CD4-positive, alpha-beta T cell (primary cell): Measurements from ENCODE around the gene CSNK2A1. TPM values are rescaled to one million over a fixed set of nuclear protein-coding genes. Genes with fewer than 3 reads are reported as not detected.

ENCODE experiments used
- ATAC-seq: fragments of 200-7000 bp; cut with Tn5 transposase; one replicate; pipeline ENCODE4 v1.10.0; 2022; ENCODE audit warnings: mild to moderate bottlenecking; ENCODE audit not compliant: poor library complexity
- CTCF ChIA-PET: fragments of 350-600 bp; sonication (Branson Sonifier 250); formaldehyde crosslinking; loops from one replicate; lab custom pipeline; 2021; ENCODE audit warnings: antibody characterized with exemption, inconsistent platforms; lab: Charles Lee
- POLR2A ChIA-PET: fragments of 350-600 bp; sonication (Branson Sonifier 250); formaldehyde crosslinking; loops from one replicate; lab custom pipeline; 2021; ENCODE audit warnings: antibody characterized with exemption, inconsistent platforms; lab: Charles Lee
- DNase-seq, 14 experiments: peaks; one replicate each; pipeline ENCODE4 v3.0.0-alpha.2; 2013 to 2020; ENCODE audit warnings: mixed read lengths in 2 of 14
- H3K27ac ChIP-seq, 2 donors: one replicate each; pipeline versions ENCODE4 v1.5.1 to v1.7.0; 2013; ENCODE audit warnings: low read length in 2 of 2, low read depth in 1 of 2, mild to moderate bottlenecking in 1 of 2
- H3K27me3 ChIP-seq, 2 experiments: 1 replicate in 1 of 2; 2 replicates in 1 of 2; pipeline versions ENCODE4 v1.6.1 to v1.7.0; 2013; ENCODE audit warnings: low read length in 2 of 2, control low read depth in 1 of 2, mild to moderate bottlenecking in 1 of 2, moderate library complexity in 1 of 2; ENCODE audit not compliant: insufficient read depth in 2 of 2, control insufficient read depth in 1 of 2
- H3K36me3 ChIP-seq: one replicate; pipeline ENCODE4 v1.6.1; 2013; ENCODE audit warnings: low read length, control low read depth; ENCODE audit not compliant: insufficient read depth
- H3K4me1 ChIP-seq: one replicate; pipeline ENCODE4 v1.6.1; 2013; ENCODE audit warnings: low read length, control low read depth; ENCODE audit not compliant: insufficient read depth
- H3K4me3 ChIP-seq: one replicate; pipeline ENCODE4 v1.5.1; 2013; ENCODE audit warnings: mild to moderate bottlenecking, low read length, moderate library complexity
- H3K9me3 ChIP-seq, 2 experiments: 1 replicate in 1 of 2; 2 replicates in 1 of 2; pipeline versions ENCODE4 v1.6.1 to v1.7.0; 2013; ENCODE audit warnings: low read length in 2 of 2, mild to moderate bottlenecking in 2 of 2, control low read depth in 1 of 2, moderate library complexity in 1 of 2; ENCODE audit not compliant: control insufficient read depth in 1 of 2, insufficient read depth in 1 of 2
- H3K27ac Mint-ChIP-seq: one replicate; pipeline ENCODE4 v1.8.0; 2020; ENCODE audit warnings: mixed read lengths
- H3K27me3 Mint-ChIP-seq: one replicate; pipeline ENCODE4 v1.8.0; 2021; ENCODE audit warnings: mixed read lengths
- H3K36me3 Mint-ChIP-seq: one replicate; pipeline ENCODE4 v1.8.0; 2021; ENCODE audit warnings: low read depth, mixed read lengths
- H3K4me1 Mint-ChIP-seq: one replicate; pipeline ENCODE4 v1.8.0; 2021; ENCODE audit warnings: low read depth, mixed read lengths
- H3K4me3 Mint-ChIP-seq: one replicate; pipeline ENCODE4 v1.8.0; 2020; ENCODE audit warnings: mild to moderate bottlenecking, mixed read lengths
- H3K9me3 Mint-ChIP-seq: one replicate; pipeline ENCODE4 v1.8.0; 2020; ENCODE audit warnings: mixed read lengths
- intact Hi-C, 2 experiments: fragments of 100-400 bp; cut with DNase I in 1 of 2; cut with micrococcal nuclease in 1 of 2; formaldehyde crosslinking; loops; one replicate each; pipeline versions ENCODE4 v1.15.1 to v1.9.0; 2023 to 2025; cut with DNase I, micrococcal nuclease
- total RNA-seq, 174 experiments: library from RNA in 2 of 174; stranded (reverse) in 2 of 174; gene quantifications; one replicate each; pipeline ENCODE4 v1.2.3 and lab custom pipeline; 2021 to 2026
- TF ChIP-seq, protein P1 (sequence below): fragments of 200-600 bp; IDR thresholded peaks from one replicate; pipeline ENCODE4 v1.8.0; 2022; ENCODE audit warnings: antibody characterized with exemption, mild to moderate bottlenecking

CSNK2A1 gene
- total RNA-seq, 2 experiments from 2014 or later = 55.5 to 56.9 TPM

DNA sequence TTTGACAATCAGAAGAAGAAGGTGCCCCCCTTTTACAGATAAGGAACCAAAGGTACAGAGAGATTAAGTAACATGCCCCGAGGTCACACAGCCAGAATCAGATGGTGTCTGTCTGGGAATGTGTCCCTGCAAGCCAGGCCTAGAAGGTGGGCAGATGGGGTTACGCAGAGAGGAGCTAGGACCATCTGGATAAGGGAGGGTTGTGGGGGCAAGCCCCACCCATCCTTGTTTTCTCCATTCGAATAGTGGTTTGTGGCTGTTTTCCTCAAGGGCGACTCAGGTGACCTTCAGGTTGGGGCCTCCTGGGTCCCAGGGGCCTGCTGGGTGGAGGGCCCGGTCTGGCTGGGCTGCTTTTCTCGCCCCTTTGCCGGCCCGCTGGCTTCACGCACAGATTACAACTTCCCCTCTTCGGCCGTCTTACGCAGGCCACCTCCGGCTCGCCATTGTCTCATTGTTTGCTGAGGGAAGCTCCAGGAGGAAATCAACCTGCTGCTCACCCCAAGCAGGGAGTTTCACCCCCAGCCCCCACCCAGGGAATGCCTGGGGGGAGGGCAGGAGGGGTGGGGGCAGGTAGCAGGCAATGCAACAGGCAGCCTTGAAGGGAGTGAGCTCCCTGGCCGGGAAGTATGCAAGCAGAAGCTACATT is 30.8 kb upstream of the CSNK2A1 start:
- ChIA-PET CTCF (no interaction called here), POLR2A (no interaction called here)
- Mint-ChIP-seq H3K36me3 (no peaks in the 10 kb centered on the region), H3K27me3 (peaks cover 51% of the 10 kb centered on the region), H3K9me3 (no peaks in the 10 kb centered on the region), H3K4me1 (no peaks in the 10 kb centered on the region), H3K4me3 (no peak overlapping the region), H3K27ac (no peak overlapping the region)
- Histone ChIP-seq H3K4me3 (no peak overlapping the region), H3K9me3 (no peaks in the 10 kb centered on the region), H3K4me1 (no peaks in the 10 kb centered on the region), H3K27ac (no peak overlapping the region), H3K36me3 (no peaks in the 10 kb centered on the region), H3K27me3 (peaks cover 14 to 33% of the 10 kb centered on the region in 2 experiments)
- intact Hi-C loops = no loop called here
- no peak for ATAC-seq
- no peak for DNase-seq
- TF ChIP-seq, protein P1, sequence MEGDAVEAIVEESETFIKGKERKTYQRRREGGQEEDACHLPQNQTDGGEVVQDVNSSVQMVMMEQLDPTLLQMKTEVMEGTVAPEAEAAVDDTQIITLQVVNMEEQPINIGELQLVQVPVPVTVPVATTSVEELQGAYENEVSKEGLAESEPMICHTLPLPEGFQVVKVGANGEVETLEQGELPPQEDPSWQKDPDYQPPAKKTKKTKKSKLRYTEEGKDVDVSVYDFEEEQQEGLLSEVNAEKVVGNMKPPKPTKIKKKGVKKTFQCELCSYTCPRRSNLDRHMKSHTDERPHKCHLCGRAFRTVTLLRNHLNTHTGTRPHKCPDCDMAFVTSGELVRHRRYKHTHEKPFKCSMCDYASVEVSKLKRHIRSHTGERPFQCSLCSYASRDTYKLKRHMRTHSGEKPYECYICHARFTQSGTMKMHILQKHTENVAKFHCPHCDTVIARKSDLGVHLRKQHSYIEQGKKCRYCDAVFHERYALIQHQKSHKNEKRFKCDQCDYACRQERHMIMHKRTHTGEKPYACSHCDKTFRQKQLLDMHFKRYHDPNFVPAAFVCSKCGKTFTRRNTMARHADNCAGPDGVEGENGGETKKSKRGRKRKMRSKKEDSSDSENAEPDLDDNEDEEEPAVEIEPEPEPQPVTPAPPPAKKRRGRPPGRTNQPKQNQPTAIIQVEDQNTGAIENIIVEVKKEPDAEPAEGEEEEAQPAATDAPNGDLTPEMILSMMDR = no peak

DNA sequence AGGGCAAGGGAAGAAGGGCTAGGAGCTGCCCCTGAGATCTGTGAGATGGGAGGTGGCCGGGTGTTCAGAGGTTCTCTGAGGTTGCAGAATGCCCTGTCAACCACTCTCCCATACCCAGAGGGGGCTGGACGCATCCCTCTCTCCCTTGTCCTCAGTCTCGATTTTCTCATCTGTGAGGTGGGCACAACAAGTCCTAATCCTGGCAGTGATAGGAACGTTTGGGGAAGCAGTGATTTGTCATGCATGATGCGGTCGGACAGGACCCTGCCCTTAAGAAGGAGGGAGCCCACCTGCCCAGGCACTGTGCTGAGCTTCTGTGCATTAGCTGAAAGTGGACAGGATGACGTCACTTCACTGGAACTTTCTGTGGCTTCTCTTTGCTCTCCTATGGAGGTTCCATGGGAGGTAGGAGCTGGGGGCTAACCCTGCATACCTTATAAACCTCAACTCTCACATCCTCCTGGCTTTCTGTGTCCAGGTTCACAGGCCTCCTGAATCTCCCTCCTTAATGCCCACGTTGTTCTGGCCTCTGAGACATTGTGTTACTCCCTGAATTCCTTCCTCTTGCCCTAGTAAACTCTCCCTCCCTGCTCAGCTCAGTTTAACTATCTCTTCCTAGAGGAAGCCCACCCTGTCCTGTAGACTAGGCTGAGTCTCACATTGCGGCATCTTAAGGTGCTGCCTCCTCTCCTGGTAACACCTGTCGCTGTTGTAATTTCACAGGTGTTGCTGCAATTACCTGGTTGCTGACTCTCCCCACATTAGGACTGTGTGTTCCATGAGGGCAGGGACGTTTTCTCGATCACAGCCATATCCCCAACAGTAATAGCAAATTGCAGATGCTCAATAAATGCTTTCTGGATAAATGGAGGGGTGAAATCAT is 30.1 kb upstream of the CSNK2A1 start:
- H3K36me3 Mint-ChIP-seq = no peaks in the 10 kb centered on the region
- H3K27me3 Mint-ChIP-seq = peaks cover 56% of the 10 kb centered on the region
- no peak overlapping the region for H3K27ac Mint-ChIP-seq
- ChIA-PET POLR2A (no interaction called here), CTCF (no interaction called here)
- no peaks in the 10 kb centered on the region for H3K9me3 Mint-ChIP-seq
- intact Hi-C loops = no loop called here
- ATAC-seq = no peak
- H3K4me1 Mint-ChIP-seq = no peaks in the 10 kb centered on the region
- H3K4me3 ChIP-seq = no peak overlapping the region
- TF ChIP-seq, protein P1 = no peak
- no peaks in the 10 kb centered on the region for H3K4me1 ChIP-seq
- H3K9me3 ChIP-seq = no peaks in the 10 kb centered on the region
- no peak overlapping the region for H3K27ac ChIP-seq
- no peaks in the 10 kb centered on the region for H3K36me3 ChIP-seq
- H3K27me3 ChIP-seq = peaks cover 14 to 38% of the 10 kb centered on the region in 2 experiments
- DNase-seq = no peak
- H3K4me3 Mint-ChIP-seq = no peak overlapping the region

DNA sequence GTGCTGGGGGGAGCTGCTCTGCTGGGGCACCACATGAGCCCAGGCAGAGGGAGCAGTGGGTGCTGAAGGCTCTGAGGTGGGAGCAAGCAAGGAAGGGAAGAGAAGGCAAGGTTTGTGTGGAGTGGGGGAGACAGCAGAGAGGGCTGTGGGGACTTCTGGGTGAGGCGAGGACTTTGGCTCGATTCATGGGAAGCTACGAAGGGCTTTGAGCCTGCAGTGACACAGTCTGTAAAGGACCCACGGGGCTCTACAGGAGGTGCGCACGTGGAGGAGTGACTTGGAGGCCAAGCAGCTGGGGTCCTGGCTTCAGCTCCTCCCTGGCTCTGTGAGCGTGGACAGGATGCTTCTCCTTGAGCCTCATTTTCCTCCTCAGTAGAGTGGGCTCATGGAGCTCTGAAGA is 29.1 kb upstream of the CSNK2A1 start:
- no peak overlapping the region for H3K27ac ChIP-seq
- H3K9me3 Mint-ChIP-seq = no peaks in the 10 kb centered on the region
- no peak overlapping the region for H3K4me3 Mint-ChIP-seq
- H3K36me3 Mint-ChIP-seq = no peaks in the 10 kb centered on the region
- DNase-seq (no peak), ATAC-seq (no peak)
- ChIA-PET CTCF (no interaction called here), POLR2A (no interaction called here)
- H3K27me3 ChIP-seq = peaks cover 14 to 43% of the 10 kb centered on the region in 2 experiments
- TF ChIP-seq, protein P1 = no peak
- H3K27me3 Mint-ChIP-seq = peaks cover 58% of the 10 kb centered on the region
- H3K4me1 Mint-ChIP-seq = no peaks in the 10 kb centered on the region
- H3K4me1 ChIP-seq = no peaks in the 10 kb centered on the region
- no peak overlapping the region for H3K4me3 ChIP-seq
- intact Hi-C loops = no loop called here
- H3K27ac Mint-ChIP-seq = no peak overlapping the region
- H3K9me3 ChIP-seq = no peaks in the 10 kb centered on the region
- no peaks in the 10 kb centered on the region for H3K36me3 ChIP-seq
